Calu3 (cell line): Measurements from ENCODE around the gene HK1. TPM values are rescaled to one million over a fixed set of nuclear protein-coding genes. Genes with fewer than 3 reads are reported as not detected.
"Not testable (repeated sequence)": the region's sequence is repeated elsewhere in the genome, so short reads cannot be mapped to it uniquely, and the experiment has no call there.

Source experiments
- BruUV-seq: library from RNA; stranded (reverse); fragments of 400-500 nt; replicated peaks from 2 replicates; lab custom pipeline; 2021; lab: Mats Ljungman, UMichigan
- CTCF ChIA-PET: fragments of 300-600 bp; sonication (Branson Sonifier 250); formaldehyde crosslinking; loops from one replicate; lab custom pipeline; 2022; ENCODE audit warnings: antibody characterized with exemption; lab: Charles Lee
- DNase-seq: peaks from one replicate; pipeline ENCODE4 v3.0.0; 2022
- H3K27ac Mint-ChIP-seq: one replicate; pipeline ENCODE4 v1.8.0; 2022; ENCODE audit warnings: mixed read lengths; ENCODE audit not compliant: unreplicated experiment
- H3K27me3 Mint-ChIP-seq: one replicate; pipeline ENCODE4 v1.8.0; 2022; ENCODE audit warnings: mixed read lengths; ENCODE audit not compliant: unreplicated experiment
- H3K36me3 Mint-ChIP-seq: one replicate; pipeline ENCODE4 v1.8.0; 2022; ENCODE audit warnings: mild to moderate bottlenecking, moderate library complexity, mixed read lengths; ENCODE audit not compliant: insufficient read depth, unreplicated experiment
- H3K4me1 Mint-ChIP-seq: one replicate; pipeline ENCODE4 v1.8.0; 2022; ENCODE audit warnings: mild to moderate bottlenecking, low read depth, mixed read lengths; ENCODE audit not compliant: unreplicated experiment
- H3K4me3 Mint-ChIP-seq: one replicate; pipeline ENCODE4 v1.8.0; 2022; ENCODE audit warnings: mild to moderate bottlenecking, low read depth, moderate library complexity, mixed read lengths; ENCODE audit not compliant: unreplicated experiment
- H3K9me3 Mint-ChIP-seq: one replicate; pipeline ENCODE4 v1.8.0; 2022; ENCODE audit warnings: low read depth, mixed read lengths; ENCODE audit not compliant: unreplicated experiment
- CTCF ChIP-seq: fragments of 200-600 bp; IDR thresholded peaks from one replicate; pipeline ENCODE4 v1.8.0; 2022; ENCODE audit warnings: antibody characterized with exemption; ENCODE audit not compliant: unreplicated experiment
- intact Hi-C: fragments of 100-400 bp; cut with micrococcal nuclease; formaldehyde crosslinking; loops from one replicate; pipeline ENCODE4 v1.10.0; 2022; ENCODE audit not compliant: unreplicated experiment
- total RNA-seq: library from RNA; stranded (reverse); gene quantifications from 2 replicates; pipeline ENCODE4 v1.2.3, GENCODE V29; 2022

HK1 gene
- total RNA-seq, 1 experiment from 2014 or later: 58.8 TPM

- Mint-ChIP-seq H3K27me3 (no peaks in the 10 kb centered on the region), H3K36me3 (peaks cover 30% of the 10 kb centered on the region), H3K4me1 (peaks cover 59% of the 10 kb centered on the region), H3K9me3 (no peaks in the 10 kb centered on the region), H3K4me3 (no peak overlapping the region), H3K27ac (peak overlapping the region; percentile 58)
- DNase-seq: peak; percentile 62
- TF ChIP-seq CTCF: no peak
- no TSS peak for BruUV-seq
- CTCF ChIA-PET: interaction anchor here (0.6 to 5.3 kb wide), 10 partner anchors 7 to 189 kb away, joined by 3 to 43 read pairs (median 9); no protein-coding TSS in a partner anchor
- intact Hi-C loops: loop anchor here (2.0 kb wide), 1 partner anchor 20 kb away; no protein-coding TSS in a partner anchor
Observed at GRCh38 chr10:69446650-69447151, 168.4 kb downstream of the HK1 start.

DNA sequence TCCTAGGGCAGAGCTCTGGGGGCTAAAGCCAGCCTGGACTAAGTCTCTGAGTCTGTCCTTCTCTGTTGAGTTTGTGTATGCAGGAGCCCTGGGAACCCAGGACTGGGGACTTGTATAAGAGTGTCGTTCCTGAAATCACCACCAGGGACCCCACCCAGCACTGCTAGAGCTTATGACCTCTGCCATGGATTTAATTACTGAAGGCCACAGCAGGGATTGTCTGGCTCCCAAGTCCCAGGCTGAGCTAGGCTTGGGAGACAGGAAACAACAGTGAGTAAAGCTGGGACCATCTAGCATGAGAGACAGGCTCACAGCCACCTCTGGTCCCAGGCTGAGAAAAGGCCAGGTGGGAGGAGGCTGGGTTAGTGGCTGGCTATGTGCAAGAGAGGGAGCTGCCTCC, 171.5 kb downstream of the HK1 start:
- Mint-ChIP-seq H3K27me3 (no peaks in the 10 kb centered on the region), H3K4me1 (peaks cover 67% of the 10 kb centered on the region), H3K27ac (peak overlapping the region; percentile 94), H3K9me3 (no peaks in the 10 kb centered on the region), H3K4me3 (peak overlapping the region; percentile 52), H3K36me3 (peaks cover 50% of the 10 kb centered on the region)
- intact Hi-C loops: no loop called here
- peak; percentile 85 for DNase-seq
- TF ChIP-seq CTCF: peak; percentile 78
- no TSS peak for BruUV-seq
- CTCF ChIA-PET: interaction anchor here (0.6 to 5.3 kb wide), 12 partner anchors 11 to 331 kb away, joined by 3 to 43 read pairs (median 8); no protein-coding TSS in a partner anchor

DNA sequence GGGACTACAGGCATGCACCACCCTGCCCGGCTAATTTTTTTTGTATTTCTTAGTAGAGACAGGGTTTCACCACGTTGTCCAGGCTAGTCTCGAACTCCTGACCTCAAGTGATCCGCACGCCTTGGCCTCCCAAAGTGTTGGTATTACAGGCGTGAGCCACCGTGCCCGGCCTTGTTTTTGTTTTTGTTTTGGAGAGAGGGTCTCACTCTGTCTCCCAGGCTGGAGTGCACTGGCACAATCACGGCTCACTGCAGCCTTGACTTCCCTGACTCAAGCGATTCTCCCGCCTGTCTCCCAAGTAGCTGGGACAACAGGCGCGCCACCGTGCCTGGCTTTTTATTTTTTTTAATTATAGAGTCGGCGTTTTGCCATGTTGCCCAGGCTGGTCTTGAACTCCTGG, 172.1 kb downstream of the HK1 start:
- peaks cover 67% of the 10 kb centered on the region for H3K4me1 Mint-ChIP-seq
- intact Hi-C loops, H3K27me3 Mint-ChIP-seq, BruUV-seq, H3K9me3 Mint-ChIP-seq, DNase-seq: not testable (repeated sequence)
- peak overlapping the region; percentile 78 for H3K27ac Mint-ChIP-seq
- H3K36me3 Mint-ChIP-seq: peaks cover 45% of the 10 kb centered on the region
- CTCF ChIA-PET: interaction anchor here (0.6 to 5.3 kb wide), 15 partner anchors 9 to 921 kb away, joined by 3 to 43 read pairs (median 5); partner anchors contain the start of gene NEUROG3
- H3K4me3 Mint-ChIP-seq: peak overlapping the region; percentile 97

GRCh38 chr10:69451209-69451783, 173.0 kb downstream of the HK1 start, which contains the start of gene TSPAN15:
Gene TSPAN15, plus strand, starts transcription at chr10:69451465. Its CDS starts 130 bp downstream, at chr10:69451595.
- CTCF ChIA-PET: interaction anchor here (0.6 to 5.3 kb wide), 15 partner anchors 8 to 922 kb away, joined by 3 to 43 read pairs (median 6); partner anchors contain the start of gene NEUROG3
- H3K36me3 Mint-ChIP-seq: peaks cover 45% of the 10 kb centered on the region
- peaks cover 66% of the 10 kb centered on the region for H3K4me1 Mint-ChIP-seq
- H3K27ac Mint-ChIP-seq: peak within 1 kb of the TSS; percentile 78
- no TSS peak for BruUV-seq
- TF ChIP-seq CTCF: no peak
- no peaks in the 10 kb centered on the region for H3K9me3 Mint-ChIP-seq
- intact Hi-C loops: no loop called here
- H3K27me3 Mint-ChIP-seq: no peaks in the 10 kb centered on the region
- peak; percentile 98 for DNase-seq
- H3K4me3 Mint-ChIP-seq: peak within 1 kb of the TSS; percentile 97

Other genes starting within 250 kb of the HK1 start
- gene SRGN, start 190.4 kb upstream of the HK1 start, total RNA-seq: not detected in 2 replicates
- gene VPS26A, start 154.3 kb upstream of the HK1 start, total RNA-seq: 77.1 and 80.3 TPM in 2 replicates
- gene SUPV3L1, start 98.3 kb upstream of the HK1 start, total RNA-seq: 39.1 and 47.8 TPM in 2 replicates
- gene HKDC1, start 58.2 kb upstream of the HK1 start, total RNA-seq: 112 and 113 TPM in 2 replicates
- gene TACR2, start 138.4 kb downstream of the HK1 start, total RNA-seq: 0.26 and 0.34 TPM in 2 replicates
- 137 and 165 TPM in 2 replicates for gene TSPAN15, start 173.0 kb downstream of the HK1 start, total RNA-seq